ENCODE data around the gene ATP2A2.

Gene ATP2A2

DNA sequence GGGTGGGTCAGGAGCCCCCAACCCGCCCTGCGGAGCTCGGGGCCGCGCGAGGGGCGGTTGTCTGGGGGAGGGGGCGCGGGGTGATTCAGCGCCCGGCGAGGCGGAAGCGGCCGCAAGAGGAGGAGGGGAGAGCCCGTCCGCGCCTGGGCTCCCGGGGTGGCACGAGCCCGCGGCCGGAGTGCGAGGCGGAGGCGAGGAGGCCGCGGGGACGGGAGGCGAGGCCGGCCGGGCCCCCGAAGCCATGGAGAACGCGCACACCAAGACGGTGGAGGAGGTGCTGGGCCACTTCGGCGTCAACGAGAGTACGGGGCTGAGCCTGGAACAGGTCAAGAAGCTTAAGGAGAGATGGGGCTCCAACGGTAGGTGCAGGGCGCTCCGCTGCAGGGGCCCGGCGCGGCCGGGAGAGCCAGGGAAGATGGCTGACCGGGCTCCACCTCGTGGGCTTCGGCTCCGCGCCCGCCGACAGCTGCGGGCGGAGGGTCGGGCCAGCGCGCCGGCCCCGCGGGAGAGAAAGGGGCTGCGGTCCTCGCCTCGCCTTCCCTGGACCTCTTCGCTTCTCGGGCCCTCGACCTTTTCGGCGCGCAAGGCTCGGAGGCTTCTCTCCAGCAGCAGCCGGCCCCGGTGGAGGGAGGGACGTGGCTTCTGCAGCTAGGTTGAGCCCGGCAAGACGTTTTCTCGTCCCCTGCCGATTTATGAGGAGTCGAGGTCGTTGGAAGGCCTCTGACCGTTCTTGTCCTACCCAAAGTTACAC lies 677 bp downstream of the ATP2A2 start:
- TF ChIP-seq, protein P1, sequence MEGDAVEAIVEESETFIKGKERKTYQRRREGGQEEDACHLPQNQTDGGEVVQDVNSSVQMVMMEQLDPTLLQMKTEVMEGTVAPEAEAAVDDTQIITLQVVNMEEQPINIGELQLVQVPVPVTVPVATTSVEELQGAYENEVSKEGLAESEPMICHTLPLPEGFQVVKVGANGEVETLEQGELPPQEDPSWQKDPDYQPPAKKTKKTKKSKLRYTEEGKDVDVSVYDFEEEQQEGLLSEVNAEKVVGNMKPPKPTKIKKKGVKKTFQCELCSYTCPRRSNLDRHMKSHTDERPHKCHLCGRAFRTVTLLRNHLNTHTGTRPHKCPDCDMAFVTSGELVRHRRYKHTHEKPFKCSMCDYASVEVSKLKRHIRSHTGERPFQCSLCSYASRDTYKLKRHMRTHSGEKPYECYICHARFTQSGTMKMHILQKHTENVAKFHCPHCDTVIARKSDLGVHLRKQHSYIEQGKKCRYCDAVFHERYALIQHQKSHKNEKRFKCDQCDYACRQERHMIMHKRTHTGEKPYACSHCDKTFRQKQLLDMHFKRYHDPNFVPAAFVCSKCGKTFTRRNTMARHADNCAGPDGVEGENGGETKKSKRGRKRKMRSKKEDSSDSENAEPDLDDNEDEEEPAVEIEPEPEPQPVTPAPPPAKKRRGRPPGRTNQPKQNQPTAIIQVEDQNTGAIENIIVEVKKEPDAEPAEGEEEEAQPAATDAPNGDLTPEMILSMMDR (IDR thresholded peaks at IDR 0.05; ENCODE audit: low read depth, low read length) = no peak
- peak; percentile 58 for DNase-seq (ENCODE audit: low read depth, low spot score)
- peak overlapping the region; percentile 72 for H3K4me3 ChIP-seq (ENCODE audit: low read depth, low read length)
- in situ Hi-C loops (cut with HindIII; ENCODE audit: low sequenced_read_pairs) = no loop called here

DNA sequence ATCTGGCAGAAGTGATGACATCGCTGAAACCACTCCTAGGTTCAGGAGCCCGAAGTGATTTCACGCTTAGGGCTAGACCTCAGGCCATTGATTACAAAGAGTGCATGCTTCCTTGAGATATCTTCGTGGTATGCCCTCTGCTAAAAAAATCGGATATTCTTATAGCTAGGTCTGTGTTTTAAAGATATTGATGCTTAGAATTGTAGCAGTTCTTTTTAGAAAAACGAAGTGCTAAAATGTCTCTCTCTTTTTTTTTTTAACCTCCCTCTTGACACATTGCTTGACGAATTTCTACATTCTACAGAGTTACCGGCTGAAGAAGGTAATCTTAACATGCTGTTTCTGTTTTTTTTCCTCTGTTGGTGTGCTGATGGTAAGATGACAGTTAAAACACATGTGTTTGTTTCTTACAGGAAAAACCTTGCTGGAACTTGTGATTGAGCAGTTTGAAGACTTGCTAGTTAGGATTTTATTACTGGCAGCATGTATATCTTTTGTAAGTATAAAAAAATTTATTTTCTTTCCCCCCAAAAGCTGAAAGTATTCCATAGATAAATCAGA lies 1.3 kb downstream of the ATP2A2 start:
- in situ Hi-C loops (cut with HindIII; ENCODE audit: low sequenced_read_pairs) = no loop called here
- TF ChIP-seq, protein P1 (IDR thresholded peaks at IDR 0.05; ENCODE audit: low read depth, low read length) = no peak
- peak overlapping the region; percentile 72 for H3K4me3 ChIP-seq (ENCODE audit: low read depth, low read length)
- DNase-seq (ENCODE audit: low read depth, low spot score) = peak; percentile 33

DNA sequence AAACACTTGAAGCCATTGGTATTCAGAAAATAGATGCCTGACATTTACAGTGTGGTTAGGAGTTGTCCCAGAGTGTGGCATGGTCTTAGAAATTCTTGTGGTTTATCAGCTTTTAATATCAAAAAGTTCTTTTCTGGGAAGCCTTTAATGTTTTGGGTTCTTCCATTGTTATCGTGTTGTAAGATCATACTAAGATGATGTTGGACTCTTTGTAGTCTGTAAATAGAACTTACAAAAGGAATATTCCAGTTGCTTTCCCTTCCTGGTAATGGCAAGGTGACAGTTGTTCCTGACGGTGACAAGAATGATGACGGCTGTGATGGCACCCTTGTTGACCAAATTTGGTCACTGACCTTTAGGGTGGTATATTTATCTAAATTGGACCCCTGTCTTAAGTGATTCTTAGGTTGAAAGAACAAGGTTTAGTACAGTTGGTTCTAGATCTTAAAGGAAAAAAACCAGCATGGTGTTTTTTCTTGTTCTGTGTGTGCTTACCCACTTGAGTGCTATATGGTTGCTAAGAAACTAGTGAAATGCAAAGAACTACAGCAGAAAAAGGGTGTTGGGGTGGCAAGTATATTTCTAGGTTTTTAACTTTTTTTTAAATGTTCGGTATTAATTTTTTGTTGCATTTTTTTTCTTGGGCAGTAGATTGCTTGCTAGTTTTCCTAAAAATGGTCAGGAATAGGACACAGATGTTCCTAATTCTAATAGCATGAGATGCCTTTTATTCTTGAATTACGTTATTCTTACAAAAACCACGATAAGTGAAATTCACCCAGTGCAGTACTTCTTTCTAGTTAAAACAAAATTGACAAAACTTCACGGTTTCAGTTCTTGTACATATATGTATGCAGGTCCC lies 2.1 kb downstream of the ATP2A2 start:
- TF ChIP-seq, protein P1 (IDR thresholded peaks at IDR 0.05; ENCODE audit: low read depth, low read length) = no peak
- no peak for DNase-seq (ENCODE audit: low read depth, low spot score)

DNA sequence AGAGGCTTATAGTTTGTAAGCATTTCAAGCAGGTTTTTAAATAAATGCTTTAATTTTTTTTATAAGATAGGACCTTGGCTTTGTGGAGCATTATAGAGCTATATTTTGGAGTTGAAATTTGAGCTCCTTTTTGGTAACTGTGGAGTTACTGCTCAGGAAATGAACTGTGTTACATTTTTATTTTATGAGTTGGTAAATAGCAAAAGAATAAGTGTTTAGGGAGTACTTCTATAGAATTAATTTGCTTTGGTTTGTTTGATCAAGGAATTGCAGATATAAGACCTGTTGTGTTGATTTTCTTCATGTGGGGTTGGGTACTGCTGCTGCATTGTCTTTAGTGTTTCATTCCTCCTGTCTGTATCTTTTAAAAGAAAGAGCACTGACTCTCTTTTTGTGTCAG lies 3.5 kb downstream of the ATP2A2 start:
- in situ Hi-C loops (cut with HindIII; ENCODE audit: low sequenced_read_pairs) = no loop called here
- TF ChIP-seq, protein P1 (IDR thresholded peaks at IDR 0.05; ENCODE audit: low read depth, low read length) = no peak
- DNase-seq (ENCODE audit: low read depth, low spot score) = no peak
- H3K4me3 ChIP-seq (ENCODE audit: low read depth, low read length) = peak overlapping the region; percentile 72

More for the DNA sequence above, 2.1 kb downstream of the ATP2A2 start:
- peak overlapping the region; percentile 72 for H3K4me3 ChIP-seq (ENCODE audit: low read depth, low read length)
- in situ Hi-C loops (cut with HindIII; ENCODE audit: low sequenced_read_pairs) = no loop called here

DNA sequence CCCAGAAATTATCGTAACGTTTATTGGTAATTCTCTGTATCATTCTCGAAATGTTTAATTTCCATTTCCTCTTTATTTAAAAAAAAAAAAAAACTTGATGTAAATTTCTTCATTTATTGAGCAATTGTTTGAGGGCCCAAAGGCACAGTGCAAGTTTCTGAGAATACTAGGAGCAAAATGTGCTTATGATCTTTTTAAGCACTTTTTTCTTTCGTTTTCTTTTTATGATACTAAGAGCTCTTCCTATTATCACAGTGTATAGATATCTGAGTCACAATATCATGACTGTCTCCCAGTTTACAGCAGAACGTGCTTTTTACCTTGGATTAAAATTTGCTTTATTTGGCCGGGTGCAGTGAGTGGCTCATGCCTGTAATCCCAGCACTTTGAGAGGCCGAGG lies 5.6 kb downstream of the ATP2A2 start:
- H3K4me3 ChIP-seq (ENCODE audit: low read depth, low read length) = no peak overlapping the region
- no peak for DNase-seq (ENCODE audit: low read depth, low spot score)
- TF ChIP-seq, protein P1 (IDR thresholded peaks at IDR 0.05; ENCODE audit: low read depth, low read length) = no peak
- in situ Hi-C loops (cut with HindIII; ENCODE audit: low sequenced_read_pairs) = no loop called here

DNA sequence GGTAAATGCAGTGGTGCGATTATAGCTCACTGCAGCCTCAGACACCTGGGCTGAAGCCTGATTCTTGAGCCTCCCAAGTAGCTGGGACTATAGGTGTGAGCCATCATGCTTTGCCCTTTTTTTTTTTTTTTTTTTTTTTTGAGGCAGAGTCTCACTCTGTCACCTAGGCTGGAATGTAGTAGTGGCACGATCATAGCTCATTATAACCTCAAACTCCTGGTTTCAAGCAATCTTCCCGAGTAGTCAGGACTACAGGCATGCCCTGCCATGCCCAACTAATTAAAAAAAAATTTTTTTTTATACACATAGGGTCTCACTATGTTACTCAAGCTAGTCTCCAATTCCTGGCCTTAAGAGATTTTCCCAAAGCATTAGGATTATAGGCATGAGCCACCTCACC lies 6.9 kb downstream of the ATP2A2 start:
- TF ChIP-seq, protein P1 (IDR thresholded peaks at IDR 0.05; ENCODE audit: low read depth, low read length) = no peak
- no peak for DNase-seq (ENCODE audit: low read depth, low spot score)
- in situ Hi-C loops (cut with HindIII; ENCODE audit: low sequenced_read_pairs) = no loop called here
- H3K4me3 ChIP-seq (ENCODE audit: low read depth, low read length) = no peak overlapping the region

Data from astrocyte of the spinal cord (primary cell).